GM19397 (cell line): ENCODE results near the gene PEF1.

Source experiments
- ATAC-seq: cut with Tn5 transposase; IDR thresholded peaks from one replicate; pipeline ENCODE4 v1.9.1; 2021; ENCODE audit warnings: mild to moderate bottlenecking, moderate library complexity; ENCODE audit not compliant: unreplicated experiment

Gene PEF1

DNA sequence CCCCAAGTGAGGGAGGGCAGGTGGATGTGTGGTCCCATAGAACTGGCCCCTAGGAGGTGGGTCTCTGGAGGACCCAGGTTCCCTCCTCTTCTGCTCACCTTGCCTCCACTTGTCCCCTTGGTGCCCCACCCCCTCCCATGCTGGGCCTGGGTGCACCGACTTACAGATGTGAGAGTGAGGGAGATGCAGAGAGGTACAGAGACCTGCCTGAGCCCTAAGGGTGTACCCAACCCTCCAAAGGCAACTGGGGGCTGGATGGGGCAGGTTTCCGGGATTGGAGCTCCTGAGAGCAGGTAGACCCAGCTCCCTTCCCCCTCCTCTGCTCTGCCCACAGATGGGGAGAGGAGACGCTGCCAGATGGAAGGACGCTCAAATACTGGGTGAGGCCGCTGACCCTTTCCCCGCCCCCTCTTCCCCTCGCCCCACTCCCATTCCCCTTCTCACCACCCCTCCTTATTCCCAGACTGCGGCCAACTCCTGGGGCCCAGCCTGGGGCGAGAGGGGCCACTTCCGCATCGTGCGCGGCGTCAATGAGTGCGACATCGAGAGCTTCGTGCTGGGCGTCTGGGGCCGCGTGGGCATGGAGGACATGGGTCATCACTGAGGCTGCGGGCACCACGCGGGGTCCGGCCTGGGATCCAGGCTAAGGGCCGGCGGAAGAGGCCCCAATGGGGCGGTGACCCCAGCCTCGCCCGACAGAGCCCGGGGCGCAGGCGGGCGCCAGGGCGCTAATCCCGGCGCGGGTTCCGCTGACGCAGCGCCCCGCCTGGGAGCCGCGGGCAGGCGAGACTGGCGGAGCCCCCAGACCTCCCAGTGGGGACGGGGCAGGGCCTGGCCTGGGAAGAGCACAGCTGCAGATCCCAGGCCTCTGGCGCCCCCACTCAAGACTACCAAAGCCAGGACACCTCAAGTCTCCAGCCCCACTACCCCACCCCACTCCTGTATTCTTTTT lies 58.0 kb downstream of the PEF1 start:
- ATAC-seq = no peak

- ATAC-seq = no peak
These were observed 58.8 kb downstream of the PEF1 start for GRCh38 chr1:31585736-31586365.

DNA sequence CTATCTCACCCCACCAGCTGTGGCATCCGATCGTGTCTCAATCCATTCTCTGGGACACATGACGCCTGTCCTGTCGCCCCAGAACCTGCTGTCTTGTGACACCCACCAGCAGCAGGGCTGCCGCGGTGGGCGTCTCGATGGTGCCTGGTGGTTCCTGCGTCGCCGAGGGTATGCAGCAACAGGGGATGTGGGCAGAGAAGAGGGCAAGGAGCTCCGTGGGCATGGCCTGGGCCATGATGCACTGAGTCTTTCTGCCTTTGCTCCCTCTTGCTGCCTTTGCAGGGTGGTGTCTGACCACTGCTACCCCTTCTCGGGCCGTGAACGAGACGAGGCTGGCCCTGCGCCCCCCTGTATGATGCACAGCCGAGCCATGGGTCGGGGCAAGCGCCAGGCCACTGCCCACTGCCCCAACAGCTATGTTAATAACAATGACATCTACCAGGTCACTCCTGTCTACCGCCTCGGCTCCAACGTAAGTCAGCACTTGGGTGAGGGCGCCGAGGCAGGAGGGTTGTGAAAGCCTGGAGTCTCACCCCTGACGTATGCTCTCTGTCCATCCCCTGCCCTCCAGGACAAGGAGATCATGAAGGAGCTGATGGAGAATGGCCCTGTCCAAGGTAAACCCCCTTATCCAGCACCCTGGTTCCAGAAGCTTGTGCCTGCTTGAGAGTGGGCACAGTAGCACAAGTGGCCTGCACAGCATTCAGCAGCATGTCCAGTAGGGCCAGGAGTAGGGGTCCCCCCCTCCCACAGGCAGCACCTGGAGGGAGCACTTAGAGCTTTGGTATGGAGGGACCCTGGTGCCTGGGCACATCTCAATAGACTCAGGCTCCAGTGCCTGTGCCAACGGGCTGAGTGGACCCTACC lies 59.6 kb downstream of the PEF1 start:
- no peak for ATAC-seq

DNA sequence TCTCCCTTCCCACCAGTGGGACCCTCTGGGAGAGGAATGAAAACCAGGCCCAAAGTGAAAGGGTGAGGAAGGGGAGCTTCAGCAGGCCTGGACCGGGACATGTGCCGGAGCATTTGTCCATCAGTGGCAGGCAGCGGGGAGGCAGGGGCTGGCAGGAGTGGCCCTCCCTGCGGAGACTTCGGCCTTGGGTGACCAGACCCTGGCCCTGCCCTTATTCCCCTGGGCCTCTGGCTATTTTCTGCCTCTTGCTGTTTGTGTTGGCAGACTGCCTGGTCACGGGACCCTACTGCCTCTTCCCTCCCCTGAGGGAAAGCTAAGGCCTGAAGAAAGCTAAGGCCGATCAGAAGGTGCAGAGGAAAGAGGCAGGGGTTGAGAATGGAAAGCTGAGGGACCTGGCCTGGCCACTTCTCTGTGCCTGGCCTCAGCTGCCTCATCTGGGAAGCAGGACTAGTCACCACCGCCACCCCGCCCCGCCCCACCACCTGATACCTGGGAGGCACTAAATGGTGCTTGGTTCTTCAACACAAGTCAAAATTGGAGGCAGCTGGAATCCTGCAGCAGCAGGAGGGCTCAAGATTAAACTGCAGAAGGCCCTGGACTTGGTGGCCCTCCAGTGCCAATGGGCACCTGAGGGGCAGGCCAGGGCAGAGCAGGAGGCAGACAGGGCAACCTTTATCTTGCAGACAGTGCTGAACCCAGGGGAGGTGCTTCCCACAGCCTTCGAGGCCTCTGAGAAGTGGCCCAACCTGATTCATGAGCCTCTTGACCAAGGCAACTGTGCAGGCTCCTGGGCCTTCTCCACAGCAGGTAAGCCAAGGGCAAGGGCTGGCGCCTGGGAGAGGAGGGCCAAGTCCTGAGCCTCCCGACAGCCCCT lies 60.4 kb downstream of the PEF1 start:
- no peak for ATAC-seq

DNA sequence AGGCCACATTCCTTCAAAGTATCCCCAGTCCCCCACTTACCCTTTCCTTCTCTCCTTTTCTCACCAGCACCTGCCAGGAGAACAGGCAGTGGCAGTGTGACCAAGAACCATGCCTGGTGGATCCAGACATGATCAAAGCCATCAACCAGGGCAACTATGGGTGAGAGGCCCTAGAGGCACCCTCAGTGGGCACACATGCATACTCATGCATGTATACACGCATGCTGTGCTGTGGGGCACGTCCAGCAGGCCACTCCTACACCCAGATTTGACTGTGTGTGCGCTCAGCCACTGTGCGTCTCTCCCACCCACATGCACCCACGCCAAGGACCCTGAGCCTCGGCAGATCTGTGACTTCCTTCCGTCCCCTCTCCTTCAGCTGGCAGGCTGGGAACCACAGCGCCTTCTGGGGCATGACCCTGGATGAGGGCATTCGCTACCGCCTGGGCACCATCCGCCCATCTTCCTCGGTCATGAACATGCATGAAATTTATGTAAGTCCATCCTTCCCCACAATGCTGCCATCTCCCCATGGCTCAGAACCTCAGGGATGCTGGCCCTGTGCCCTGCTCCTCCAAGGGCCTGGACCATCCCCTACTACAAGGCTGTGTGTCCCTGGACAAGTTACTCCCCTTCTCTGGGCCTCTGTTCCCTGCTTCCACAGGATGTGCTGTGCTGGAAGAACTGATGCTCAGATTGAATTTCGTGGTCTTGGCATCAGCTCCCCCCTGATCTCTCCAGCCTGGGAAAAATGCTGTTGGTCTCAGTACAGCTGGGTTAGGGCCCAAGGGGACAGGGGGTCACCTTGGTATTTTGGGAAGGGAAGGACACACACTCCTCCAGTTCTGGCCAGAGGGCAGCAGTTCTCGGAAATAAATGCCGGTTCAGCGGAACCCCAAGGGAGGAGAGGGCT lies 61.3 kb downstream of the PEF1 start:
- ATAC-seq = no peak

DNA sequence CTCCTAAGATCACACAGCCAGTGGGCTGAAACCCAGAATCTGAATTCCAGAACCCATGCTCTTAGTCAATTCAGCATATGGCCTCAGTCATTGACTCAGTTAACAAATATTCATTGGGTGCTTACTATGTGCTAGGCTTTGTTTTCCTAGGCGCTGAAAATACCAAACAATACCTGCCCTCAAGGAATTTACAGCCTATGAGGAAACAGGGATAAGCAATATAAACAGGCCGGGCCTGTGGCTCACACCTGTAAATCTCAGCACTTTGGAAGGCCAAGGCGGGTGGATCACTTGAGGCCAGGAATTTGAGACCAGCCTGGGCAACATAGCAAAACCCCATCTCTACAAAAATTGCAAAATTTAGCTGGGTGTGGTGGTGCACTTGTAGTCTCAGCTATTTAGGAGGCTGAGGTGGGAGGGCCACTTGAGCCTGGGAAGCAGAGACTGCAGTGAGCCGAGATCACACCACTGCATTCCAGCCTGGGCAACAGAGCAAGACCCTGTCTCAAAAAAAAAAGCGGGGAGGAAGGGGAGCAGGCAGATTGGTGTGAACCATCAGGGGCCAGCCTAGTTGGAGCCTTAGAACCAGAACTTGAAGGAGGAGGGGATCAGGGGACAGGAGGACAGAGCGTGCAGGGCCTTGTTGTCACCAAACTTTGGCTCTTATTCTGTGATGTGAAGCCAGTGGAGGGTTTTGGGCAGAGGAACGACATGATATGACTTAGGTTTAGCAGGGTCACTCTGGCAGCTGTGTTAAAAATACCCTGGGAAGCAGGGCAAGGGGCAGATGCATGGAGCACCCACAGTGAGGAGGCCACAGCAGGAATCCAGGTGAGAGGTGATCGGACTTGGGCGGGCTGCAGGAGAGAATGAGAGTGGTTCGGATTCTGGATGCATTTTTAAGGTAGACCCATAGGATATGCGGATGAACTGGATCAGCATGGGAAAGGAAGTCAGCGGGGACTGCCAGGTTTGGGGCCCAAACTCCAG lies 62.6 kb downstream of the PEF1 start:
- ATAC-seq = no peak

DNA sequence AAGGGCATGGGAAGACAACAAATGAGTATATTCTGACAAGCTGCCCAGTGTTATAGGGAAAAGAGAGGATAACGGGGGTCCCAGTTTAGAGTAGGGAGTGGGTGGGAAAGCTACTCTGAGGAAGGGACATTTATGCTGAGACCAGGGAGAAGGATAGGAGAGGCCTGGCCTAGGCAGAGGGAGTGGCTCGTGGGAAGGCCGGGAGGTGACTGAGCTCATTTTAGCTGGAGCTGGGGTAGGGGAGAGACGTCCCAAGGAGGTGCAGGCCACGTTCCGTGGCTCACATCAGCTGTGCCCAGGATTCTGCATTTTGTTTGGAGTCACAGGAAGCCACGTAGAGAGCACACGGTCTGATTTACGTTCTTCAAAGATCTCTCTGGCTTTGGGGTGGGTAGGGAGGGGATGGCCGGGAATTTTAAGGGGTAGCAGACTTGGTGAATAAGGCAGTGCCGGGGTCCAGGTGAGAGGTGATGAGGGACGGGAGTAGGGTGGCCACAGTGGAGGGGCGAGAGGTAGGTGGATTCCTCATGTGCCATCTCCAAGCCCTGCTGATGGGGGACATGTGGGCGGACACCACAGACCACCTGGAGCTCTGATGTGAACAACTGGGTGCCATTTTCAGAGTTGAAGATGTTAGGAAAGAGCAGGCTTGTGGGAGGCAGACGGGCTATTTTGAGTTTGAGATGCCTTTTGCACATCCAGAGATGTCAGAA lies 63.6 kb downstream of the PEF1 start:
- no peak for ATAC-seq

- ATAC-seq = no peak
These were observed 64.2 kb downstream of the PEF1 start for GRCh38 chr1:31580513-31580870.
